GM19463 (cell line): ENCODE measurements around the gene AIPL1.

ENCODE experiments used
- ATAC-seq: cut with Tn5 transposase; IDR thresholded peaks from one replicate; pipeline ENCODE4 v1.9.1; 2021; ENCODE audit warnings: mild to moderate bottlenecking, moderate library complexity; ENCODE audit not compliant: unreplicated experiment

AIPL1 gene

GRCh38 chr17:6423931-6424330 is 11.0 kb downstream of the AIPL1 start:
- ATAC-seq: no peak

DNA sequence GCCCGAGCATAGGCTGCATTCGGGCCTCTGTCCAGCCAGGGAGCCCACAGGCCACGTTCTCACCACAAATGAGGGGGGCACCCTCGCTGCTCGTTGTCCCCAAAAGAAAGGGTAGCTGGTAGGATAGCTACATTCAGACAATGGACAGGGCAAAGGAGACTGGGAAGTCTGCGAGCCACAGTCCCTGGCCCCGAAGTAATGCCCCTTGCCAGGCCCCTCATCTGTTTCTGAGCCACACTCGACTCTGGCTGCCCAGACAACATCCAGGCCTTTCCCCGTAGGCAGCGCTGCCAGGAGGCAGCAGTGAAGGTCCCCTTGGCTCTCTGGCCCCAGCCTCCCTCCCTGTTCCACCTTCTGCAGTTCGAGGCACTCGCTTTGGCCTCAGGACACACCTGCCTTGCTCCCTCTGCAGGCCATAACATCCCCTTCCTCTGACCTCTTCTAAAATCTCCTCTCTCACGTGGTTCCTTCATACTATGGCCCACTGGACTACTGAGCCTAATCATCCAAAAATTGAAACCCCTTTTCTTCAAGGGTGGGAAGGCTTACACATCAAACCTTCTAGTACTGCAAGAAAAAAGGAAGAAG is 12.2 kb downstream of the AIPL1 start:
- no peak for ATAC-seq

DNA sequence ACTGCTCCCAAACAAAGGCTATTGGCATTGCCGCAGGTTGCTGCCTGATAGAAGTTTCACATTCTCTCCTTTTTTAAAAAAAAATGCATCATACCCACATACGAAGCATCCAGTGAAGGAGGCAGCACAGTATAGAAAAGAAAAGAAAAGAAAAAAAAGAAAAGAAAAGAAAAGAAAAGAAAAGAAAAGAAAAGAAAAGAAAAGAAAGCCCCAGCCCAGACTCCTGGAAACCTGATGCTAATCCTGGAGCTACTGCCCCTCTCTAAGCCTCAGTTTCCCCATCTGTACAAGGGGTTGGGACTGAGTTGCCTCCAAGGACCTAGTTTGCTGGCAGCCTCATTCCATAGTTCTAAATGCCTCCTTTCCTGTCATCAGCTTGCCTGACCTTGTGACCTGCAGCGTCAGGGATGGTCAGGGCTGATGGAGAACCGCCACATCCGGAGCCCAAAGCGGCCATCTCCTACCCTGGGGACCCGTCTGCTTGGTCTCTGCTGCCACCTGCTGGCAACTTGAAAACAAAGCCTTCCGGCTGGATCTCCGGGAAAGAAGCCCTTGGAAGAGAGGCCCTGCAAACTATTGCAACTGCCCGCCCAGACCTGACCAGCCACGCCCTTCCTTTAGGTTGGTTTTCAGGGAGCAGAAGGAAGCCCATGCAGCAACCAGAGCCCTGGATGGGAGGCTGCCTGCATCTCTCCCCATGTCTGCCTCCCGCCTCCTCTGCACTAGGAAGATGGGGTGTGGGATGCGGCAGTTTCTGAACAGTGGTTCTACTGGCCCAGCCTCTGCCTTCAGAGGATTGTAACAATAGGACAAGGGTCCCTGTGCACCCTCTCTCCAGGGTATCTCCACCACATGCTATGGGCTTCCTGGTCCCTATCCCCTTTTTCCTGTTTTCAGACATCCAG is 13.0 kb downstream of the AIPL1 start:
- no peak for ATAC-seq

DNA sequence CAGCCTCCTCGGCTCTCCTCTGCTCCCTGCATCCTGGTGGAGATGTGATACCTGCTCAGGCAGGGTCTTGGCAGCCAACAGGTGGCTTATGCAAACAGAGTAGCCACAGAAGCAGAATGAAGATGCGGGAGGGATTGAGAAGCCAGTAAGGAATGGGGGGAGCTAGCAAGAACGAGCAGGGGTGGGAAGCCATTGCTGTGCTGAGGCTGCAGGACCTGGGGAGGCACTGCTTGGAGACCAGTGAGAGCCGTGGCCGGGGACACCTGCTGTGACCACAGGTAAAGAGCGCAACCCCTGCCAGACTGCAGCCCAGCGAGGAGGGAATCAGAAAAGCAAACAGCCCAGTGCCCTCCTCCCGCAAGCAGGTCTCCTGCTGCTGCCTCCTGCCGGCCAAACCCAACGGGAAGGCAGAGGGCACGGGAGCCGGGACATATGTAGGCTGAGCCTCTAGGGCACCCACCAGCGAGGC is 14.7 kb downstream of the AIPL1 start:
- no peak for ATAC-seq

GRCh38 chr17:6415616-6416015 is 19.3 kb downstream of the AIPL1 start:
- no peak for ATAC-seq

DNA sequence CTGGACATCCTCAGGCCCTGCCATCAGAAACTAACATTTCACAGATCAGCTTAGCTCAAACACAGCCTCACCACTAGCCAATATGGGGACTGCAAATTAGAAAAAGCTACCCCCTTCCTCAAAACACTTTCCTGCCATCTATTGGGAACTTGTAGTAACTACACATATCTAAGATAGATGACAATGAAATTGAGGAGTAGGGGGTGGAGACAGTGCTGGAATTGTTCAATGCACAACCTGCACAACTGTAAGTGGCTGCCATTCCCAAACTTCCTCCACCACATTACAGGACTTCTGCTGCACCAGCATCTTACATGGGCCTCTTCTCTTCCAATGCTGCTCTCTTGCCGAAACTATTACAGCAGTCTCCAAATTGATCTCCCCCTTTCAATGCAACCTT is 21.9 kb downstream of the AIPL1 start:
- no peak for ATAC-seq

GRCh38 chr17:6408735-6409134 is 26.2 kb downstream of the AIPL1 start:
- no peak for ATAC-seq

GRCh38 chr17:6408276-6408675 is 26.6 kb downstream of the AIPL1 start:
- ATAC-seq: no peak

- ATAC-seq: no peak
Measured at GRCh38 chr17:6402258-6402657, 32.7 kb downstream of the AIPL1 start.

GRCh38 chr17:6398955-6399354 is 36.0 kb downstream of the AIPL1 start:
- no peak for ATAC-seq

DNA sequence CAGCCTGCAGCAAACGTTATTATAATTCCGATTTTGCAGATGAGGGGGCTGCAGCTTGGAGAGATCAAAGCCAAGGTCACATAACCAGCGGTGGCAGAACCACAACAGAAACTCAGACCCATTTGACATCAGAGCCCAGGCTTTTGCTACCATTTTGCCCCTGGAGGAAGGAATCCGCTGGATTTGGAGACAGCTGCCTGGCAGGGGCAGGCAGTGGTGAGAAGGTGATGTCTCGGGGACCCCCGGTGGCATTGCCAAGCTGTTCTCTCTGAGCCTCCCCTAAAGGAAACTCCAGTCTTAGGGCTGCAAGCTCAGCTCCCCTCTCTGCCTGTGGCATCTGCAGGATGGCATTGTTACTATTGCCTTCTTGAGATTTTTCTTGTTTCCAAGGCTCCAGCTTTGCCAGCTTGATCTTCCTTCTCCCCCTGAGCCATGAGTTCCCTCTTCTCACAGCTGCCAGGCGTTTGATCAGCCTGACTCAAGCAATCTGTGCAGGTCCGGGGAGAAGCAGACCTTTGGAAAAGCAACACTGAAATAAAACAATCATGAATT is 40.8 kb downstream of the AIPL1 start:
- ATAC-seq: no peak

- ATAC-seq: no peak
Measured at GRCh38 chr17:6393351-6393952, 41.5 kb downstream of the AIPL1 start.

- no peak for ATAC-seq
Measured at GRCh38 chr17:6392609-6393350, 42.1 kb downstream of the AIPL1 start.

- ATAC-seq: no peak
Measured at GRCh38 chr17:6388416-6388815, 46.5 kb downstream of the AIPL1 start.

- no peak for ATAC-seq
Measured at GRCh38 chr17:6387858-6388257, 47.1 kb downstream of the AIPL1 start.

- ATAC-seq: no peak
Measured at GRCh38 chr17:6387442-6387841, 47.5 kb downstream of the AIPL1 start.

DNA sequence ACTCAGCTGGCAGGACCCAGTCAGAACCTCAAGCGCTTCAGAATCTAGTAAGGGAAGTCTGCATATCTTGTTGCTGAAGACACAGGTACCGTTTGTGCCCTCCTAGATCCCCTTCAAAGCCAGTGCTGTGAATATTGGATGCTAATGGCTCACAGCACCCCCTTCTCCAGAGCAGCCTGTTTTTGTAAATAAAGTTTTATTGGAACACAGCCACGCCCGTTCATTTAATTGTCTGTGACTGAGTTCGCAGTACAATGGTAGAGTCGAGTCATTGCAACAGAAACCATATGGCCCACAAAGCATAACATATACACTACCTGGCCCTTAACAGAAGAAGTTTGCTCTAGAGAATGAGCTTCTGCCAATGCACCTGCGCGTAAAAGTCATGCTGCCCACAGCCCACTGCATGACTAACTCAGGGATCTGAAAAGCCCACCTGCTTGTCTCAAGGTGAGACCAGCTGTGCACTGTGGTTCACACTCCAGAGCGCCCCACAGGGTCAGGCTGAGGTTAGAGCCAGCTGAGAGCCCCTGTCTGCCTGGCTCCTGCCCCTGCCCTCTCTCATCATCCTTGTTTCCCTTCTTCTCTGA is 48.8 kb downstream of the AIPL1 start:
- ATAC-seq: no peak

- ATAC-seq: no peak
Measured at GRCh38 chr17:6384481-6384880, 50.4 kb downstream of the AIPL1 start.

DNA sequence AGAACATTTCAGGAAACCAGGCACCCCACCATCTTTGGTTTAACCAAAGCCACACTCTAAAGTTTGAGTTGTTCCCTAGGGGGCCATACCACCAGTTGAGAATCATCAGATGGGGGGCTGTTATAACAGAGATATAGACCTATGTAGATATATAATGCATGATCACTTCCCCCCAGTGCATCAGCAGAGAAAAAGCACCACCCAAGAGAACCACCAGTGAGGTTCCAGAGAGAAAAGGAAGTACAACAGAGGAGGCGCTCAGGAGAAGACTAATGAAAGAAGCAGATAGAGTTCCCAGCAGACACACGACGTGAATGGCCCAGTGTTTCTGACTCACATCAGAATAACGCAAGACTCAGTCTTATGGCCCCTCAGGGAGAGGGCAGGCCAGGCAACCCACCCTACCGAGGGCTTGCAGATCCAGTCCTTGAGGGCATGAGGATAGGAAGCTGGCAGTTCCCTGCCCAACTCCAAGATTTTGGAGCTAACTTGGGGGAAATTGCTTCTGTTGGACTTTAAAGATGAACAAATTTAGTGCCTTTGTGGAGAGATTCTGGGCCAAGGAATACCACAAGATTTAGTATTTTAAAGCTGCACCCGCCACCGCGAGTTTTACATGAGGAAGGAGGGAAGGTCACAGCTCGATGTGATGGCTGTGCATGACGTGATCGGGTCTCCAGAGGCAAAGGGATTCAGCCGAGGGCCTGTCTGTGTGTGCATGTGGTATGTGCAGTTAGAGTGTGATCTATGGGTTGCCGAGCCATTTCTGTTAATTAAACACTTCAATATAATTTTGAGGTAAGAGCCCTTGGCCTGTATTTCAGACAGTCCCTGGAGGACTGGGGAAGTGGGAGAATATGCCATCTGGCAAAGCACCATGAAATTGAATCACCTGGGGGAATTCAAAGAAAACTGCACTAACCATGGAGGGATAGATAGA is 53.1 kb downstream of the AIPL1 start:
- no peak for ATAC-seq
